Nucleus accumbens (tissue), 56 donors: ENCODE results near the gene SNRPA.
"Not testable (repeated sequence)": the region's sequence is repeated elsewhere in the genome, so short reads cannot be mapped to it uniquely, and the experiment has no call there.

Experiments
- DNase-seq, 56 donors: peaks; one replicate each; lab custom pipeline; 2025; lab: John Stamatoyannopoulos, UW

The SNRPA gene

DNA sequence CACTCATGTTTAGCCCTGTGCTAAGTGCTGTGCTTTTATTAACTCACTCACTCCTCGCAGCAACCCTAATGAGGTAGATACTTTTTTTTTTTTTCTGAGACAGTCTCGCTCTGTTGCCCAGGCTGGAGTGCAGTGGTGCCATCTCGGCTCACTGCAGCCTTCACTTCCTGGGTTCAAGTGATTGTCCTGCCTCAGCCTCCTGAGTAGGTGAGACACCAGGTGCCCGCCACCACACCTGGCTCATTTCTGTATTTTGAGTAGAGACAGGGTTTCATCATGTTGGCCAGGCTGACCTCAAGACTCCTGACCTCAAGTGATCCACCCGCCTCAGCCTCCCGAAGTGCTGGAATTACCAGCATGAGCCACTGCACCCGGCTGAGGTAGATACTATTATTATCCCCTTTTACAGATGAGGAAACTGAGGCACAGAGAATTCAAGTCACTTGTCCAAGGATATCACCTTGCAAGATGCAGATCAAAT lies 31.5 kb upstream of the SNRPA start:
- DNase-seq, result no peak

DNA sequence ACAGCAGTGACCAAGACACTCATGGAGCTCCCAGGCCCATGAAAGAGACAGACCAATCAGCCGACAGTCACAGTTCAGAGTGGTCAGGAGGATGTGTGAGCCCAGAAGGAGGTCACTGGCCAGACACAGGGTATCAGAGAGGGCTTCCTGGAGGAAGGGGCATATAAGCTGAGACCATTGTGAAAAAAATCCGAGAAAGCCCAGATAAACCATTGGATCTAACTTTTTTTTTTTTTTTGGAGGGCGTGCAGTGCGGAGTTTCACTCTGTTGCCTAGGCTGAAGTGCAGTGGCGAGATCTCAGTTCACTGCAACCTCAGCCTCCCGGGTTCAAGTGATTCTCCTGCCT lies 29.9 kb upstream of the SNRPA start:
- no peak for DNase-seq

DNA sequence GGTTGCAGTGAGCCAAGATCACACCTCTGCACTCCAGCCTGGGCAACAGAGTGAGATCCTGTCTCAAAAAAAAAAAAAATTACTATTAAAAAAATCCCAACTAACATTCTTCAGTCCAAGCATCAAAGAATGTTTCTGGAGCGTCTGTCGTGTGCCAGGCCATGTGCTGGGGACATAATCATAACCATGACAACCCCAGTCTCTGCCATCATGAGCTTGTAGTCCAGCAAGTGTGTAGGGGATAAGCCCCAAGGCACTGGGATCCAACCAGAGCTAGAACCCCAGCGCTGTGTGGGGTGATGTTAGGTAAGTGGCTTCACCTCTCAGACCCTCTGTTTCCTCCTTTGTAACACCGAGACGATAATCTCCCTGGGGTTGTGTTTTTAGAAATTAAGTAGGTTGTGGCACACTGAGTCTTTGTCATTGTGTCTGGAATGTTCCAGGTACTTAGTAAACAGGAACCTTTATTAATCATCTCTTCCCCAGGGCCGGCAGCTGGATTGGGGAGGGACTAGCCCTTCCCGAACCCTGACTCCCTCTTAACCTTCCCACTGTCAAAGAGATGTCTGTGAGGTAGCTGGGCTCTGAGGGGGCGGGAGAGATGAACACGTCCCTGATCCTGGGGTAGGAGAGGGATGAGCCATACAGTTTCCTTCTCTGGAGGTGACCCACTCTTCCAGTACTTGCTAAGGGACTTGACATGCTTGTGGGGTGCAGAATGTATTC lies 28.9 kb upstream of the SNRPA start:
- peak in 2 of 56 donors; percentile 8 to 33 for DNase-seq

DNA sequence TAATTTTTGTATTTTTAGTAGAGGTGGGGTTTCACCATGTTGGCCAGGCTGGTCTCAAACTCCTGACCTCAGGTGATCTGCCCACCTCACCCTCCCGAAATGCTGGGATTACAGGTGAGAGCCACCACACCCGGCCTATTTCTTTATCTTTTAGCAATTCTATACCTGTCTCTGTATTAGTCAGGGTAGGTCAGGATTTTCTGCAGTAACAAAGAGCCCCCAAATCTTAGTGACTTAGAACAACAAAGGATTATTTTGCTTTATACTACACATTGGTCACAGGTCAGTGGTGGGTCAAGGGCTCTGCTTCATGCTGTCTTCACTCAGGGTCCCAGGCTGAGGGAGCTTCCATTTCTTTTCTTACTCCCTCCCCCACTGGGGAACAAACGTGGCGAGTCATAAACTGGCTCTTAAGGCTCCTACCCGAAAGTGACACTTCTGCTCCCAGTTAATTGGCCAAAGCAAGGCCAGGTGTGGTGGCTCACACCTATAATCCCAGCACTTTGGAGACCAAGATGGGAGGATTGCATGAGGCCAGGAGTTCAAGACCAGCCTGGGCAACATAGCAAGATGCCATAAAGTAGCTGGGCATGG lies 27.2 kb upstream of the SNRPA start:
- no peak for DNase-seq

DNA sequence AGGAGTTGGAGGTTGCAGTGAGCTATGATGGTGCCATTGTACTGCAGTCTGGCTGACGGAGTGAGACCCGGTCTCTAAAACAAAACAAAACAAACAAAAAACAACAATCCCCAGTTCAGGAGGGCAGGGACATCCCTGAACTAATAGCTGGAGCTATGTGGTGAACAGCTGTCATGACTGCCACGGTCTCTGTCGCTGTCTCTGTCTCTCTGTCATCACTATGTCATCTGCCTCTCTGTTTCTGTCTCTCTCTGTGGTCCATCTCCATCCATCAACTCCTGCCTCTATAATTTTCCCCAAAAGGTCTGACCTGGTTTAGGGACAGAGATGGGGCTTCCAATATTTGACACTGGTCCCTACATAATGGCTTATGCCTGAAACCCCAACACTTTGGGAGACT lies 26.7 kb upstream of the SNRPA start:
- no peak for DNase-seq

DNA sequence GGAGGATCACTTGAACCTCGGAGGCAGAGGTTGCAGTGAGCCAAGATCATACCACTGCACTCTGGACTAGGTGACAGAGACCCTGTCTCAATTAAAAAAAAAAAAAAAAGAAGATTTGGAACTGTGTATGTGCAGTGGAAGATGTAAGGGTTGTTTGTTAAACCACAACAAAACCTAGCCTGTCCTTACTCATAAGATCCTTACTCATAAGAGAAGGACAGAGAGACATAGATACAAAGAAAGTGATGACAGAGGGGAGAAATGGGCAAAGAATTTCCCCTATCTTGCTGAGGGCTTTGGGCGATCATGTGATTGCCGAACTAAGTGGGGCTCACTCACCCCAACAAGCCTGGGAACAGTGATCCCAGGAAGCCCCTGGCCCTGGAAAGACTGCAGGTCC lies 26.1 kb upstream of the SNRPA start:
- no peak for DNase-seq

DNA sequence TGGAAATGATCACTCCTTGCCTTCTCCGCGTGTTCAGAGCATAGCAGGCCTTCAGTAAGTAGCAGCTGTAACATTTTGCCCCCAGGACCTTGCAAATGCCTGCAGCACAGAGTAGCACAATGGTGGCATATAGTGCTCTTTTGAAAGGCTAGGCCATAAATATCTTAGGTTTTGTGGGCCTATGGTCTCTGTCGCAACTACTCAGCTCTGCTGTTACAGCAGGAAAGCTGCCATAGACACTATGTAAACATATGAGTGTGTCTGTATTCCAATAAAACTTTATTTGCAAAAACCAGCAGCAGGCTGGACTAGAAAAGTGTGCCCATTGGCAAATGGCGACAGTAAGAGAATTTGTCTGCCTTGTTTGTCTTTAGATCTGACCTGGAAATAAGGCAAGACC lies 24.7 kb upstream of the SNRPA start:
- DNase-seq, result no peak

DNA sequence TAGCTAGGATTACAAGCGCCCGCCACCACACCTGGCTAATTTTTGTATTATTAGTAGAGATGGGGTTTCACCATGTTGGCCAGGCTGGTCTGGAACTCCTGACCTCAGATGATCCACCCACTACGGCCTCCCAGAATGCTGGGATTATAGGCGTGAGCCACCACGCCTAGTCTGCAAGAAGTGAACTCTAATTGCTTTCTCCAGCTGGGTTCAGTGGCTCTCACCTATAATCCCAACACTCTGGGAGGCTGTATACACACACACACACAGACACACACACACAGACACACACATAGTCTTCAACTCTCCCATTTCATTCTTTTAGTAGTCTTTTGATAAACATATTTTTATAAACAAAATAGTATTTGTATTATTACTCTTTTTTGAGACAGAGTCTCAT lies 20.9 kb upstream of the SNRPA start:
- not testable (repeated sequence) for DNase-seq

DNA sequence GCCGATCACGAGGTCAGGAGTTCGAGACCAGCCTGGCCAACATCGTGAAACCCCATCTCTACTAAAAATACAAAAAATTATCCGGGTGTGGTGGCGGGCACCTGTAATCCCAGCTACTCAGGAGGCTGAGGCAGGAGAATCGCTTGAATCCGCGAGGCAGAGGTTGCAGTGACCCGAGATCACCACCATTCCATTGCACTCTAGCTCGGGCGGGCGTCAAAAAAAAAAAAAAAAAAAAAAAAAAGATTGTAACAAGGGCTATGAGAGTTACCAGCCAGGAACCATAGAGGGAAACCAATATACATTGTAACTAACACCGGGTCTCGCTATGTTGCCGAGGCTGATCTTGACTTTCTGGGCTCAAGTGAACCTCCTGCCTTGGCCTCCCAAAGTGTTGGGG lies 18.7 kb upstream of the SNRPA start:
- DNase-seq, result not testable (repeated sequence)

DNA sequence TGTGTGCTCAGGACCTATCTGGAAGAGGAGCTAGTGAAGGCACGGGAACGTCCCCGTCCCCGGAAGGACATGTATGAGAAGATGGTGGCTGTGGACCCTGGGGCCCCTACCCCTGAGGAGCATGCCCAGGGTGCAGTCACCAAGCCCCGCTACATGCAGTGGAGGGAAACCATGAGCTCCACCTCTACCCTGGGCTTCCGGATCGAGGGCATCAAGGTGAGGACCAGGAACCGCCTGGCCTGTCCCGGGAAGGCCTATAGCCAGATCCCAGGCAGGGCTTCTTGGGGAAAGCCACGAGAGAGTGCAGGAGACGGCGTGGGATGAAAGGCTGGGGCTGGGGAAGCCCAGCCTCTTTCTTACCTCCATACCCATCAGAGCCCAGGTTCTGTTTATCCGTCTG lies 17.9 kb upstream of the SNRPA start:
- DNase-seq, result no peak

DNA sequence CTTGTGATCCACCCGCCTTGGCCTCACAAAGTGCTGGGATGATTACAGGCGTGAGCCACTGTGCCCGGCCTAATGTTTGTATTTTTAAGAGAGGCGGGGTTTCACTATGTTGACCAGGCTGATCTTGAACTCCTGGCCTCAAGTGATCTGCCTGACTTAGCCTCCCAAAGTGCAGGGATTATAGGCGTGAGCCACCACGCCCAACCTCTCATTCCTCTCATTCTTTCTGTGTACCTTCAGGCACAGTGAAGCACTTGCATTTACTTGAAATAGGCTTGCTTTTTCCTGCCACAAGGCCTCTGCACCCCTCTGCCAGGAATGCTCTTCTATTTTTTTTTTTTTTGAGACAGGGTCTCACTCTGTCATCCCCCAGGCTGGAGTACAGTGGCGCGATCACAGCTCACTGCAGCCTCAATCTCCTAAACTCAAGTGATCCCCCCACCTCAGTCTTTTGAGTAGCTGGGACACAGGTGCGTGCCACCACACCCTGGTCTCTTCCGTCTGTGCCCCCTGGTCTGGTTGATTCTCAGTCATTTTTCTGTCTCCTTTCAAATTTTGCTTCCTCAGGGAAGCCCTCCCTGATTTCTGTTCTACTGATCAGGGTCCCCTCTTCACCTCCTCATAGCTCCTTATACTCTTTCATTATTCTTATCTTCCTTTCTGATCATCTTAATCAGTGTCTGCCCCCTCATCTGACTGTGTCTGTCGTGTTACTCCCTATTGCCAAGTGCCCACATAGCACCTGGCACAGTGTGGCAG lies 15.8 kb upstream of the SNRPA start:
- no peak for DNase-seq

DNA sequence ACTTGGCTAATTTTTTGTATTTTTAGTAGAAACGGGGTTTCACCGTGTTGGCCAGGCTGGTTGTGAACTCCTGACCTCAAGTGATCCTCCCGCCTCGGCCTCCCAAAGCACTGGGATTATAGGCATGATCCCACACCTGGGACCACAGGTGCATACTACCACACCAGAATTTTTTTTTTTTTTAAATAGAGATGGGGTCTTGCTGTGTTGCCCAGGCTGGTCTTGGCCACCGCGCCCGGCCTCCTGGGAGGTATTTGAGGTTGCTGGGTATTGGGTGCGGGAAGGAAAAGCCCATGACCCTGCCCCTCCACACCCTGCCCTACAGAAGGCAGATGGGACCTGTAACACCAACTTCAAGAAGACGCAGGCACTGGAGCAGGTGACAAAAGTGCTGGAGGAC lies 14.3 kb upstream of the SNRPA start:
- DNase-seq, result no peak

DNA sequence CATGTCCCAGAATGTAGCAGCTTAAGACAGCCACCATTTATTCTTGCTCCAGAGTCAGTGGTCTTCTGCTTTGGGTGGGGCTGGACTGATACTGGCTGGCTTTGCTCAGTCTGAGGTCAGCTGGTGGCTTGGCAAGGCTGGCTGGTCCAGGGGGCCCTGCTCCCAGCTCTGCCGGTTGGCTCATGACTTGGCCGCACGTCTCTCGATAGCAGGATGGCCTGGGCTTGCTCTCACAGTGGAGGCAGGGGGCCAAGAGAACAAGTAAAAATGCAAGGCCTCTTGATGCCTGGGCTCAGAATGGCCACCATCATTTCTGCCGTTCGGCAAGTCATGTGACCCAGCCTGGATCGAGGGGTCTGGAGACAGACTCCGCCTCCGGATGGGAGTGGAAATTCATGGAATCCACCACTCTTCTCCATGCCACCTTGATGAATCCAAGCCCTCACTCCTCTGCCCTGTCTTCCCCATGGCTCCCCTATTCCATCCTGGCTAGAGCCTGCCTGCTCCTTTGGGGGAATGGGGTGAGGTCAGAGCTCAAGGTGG lies 13.8 kb upstream of the SNRPA start:
- DNase-seq, result no peak

DNA sequence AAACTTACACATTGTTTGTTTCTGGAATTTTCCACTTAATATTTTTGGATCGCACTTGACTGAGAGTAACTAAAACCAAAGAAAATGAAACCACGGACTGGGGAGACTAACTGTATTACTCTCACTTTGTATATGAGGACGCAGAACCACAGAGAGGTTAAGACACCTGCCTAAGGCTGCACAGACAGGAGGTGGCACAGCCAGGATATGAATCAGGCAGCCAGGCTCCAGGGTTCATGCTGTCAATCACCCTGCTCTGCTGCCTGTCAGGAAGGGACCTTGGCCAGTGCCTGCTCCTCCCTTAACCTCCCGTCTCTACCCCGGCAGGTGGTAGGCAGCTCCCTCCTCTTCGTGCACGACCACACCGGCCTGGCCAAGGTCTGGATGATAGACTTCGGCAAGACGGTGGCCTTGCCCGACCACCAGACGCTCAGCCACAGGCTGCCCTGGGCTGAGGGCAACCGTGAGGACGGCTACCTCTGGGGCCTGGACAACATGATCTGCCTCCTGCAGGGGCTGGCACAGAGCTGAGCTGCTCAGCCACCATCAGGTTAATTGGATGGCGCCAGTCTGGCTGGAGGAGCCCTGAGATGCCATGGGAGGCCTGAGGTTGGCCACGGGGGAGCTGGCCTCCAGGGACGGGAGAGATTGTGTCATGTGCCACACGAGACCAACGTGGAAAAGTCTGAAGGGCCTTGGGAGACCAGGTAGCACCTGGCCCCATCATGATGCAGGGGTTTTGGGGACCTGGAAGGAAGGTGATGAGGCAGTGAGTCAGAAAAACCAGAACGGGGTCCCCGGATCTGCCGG lies 11.8 kb upstream of the SNRPA start:
- DNase-seq, result no peak

DNA sequence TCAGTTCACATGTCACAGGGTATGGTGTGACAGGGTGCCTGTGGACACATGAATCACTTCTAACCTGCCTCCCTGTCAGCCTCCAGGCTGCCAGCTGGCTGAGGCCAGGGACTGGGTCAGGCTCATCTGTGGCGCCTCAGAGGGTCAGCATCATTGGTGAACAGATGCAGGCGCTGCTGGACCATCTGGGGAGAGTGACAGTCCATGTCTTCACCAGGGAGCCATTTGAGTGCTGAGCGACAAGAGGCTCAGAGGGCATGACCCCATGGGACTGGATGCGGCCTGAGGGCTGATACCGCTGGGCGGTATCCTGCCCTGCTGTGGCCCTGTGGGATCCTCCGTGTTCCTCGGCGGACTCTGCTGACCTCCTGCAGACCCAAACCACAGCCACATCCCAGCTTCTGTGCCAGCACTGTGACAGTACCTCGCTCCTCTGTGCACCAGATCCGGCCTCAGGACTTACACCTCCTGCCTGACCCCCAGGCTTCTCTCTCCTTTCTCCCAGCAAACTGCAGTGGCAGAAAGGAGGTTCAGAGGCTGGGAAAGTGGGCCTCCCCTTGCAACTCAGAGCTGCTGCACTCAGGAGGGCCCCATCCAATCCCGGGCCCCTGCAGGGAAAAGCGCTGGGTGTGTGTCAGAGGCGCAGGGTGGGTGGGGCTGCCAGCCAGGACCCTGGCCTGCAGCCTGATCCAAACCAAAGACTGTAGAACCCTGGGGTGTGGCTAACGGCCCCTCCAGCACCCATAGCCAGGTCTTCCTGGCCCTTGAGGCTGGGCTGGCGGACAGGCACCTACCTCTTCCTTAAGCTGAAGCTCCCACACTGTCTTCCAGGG lies 10.9 kb upstream of the SNRPA start:
- DNase-seq, result no peak

DNA sequence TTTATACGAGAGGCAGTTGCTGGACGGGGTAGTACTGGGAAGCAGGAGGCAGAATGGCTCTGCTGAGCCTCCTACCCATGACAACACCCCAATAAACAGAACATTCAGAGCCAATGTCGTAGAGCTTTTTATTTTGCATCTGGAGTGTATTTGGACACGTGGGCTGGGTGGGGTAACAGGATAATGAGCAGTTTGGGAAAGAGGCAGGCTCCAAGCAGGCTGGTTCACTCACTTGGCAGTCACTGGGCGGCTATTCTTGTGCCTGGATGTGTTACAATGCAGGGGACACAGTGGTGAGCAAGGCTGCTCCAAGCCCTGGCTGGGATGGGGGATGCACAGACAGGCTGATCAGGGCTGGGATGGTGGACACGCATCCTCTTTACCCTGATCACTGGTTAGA lies 10.3 kb upstream of the SNRPA start:
- DNase-seq, result peak in 35 of 56 donors; percentile 5 to 73 (median 28)

DNA sequence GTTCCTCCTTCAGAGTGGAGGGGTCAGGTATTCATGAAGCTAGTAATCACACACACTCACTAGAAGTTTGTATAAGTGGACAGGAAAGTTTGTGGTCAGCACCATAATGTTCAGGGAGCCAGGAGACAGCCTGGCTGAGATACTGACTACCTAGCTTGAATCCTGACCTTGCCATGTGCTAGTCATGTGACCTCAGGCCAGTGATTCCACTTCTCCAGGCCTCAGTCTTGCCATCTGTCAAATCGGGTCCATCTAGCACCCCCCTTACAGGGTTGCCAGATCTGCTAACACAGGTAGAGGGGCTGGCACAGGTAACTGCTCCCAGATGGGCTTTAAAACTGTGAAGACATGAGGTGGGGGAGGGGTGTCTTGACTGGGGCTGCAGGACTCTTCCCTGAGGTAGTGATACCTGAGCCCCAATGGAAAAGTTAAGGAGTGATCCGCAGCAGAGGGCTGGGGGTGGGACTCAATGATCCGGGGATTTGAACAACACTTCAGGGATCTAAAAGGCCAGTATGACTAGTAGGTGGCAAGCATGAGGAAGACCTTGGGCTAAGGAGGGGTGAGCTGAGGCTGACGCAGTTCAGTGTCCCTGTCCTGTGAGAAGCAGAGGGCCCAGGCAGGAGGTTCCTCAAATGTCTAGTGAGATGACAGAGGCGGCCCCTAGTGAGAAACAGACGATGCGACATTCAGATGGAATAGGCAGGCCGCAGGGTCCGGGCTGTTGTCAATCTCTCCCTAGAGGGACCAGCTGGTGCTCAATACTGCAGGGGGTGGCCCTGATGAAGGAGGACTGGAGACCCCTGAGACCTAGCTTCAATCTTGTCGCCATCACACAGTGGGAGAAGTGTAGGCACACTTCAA lies 9.2 kb upstream of the SNRPA start:
- DNase-seq, result no peak

DNA sequence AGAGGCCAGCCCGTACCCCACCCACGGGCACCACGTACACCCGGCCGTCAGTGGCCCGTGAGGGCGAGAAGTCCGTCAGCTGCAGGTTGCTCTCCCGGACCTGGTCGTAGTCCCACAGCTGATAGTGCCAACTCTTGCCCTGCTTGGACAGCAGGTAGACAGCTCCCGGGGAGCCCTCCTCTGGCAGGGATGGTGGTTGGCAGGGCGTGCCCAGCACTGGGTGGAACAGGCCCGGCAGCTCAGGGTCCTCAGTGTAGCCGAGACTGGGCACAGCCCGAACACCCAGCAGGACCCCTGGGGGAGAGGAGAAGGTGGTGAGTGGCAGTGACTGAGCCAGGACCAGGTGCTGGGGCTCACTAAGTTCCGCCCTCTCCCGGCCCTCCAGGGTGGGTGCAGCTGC lies 8.5 kb upstream of the SNRPA start:
- DNase-seq, result no peak

DNA sequence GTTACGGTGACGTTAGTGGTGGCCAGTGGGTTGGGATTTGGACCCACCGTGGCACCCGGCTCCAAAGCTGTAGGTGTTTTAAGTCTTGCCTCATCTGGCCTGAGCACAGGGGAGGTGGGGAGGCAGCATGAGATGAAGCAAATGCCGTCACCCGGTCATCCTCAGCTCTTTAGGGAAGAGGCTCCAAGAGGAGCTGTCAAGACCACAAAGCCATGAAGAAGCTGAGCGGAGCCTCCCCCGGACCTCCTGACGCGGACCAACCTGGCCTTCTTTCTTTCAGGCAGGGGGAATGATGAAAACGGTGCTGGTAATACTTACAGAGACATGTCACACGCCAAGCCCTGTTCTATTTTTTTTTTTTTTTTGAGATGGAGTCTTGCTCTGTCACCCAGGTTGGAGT lies 8.1 kb upstream of the SNRPA start:
- no peak for DNase-seq
